Endothelial cell of umbilical vein (primary cell): ENCODE measurements around the gene HIC1. TPM values are rescaled to one million over a fixed set of nuclear protein-coding genes. Genes with fewer than 3 reads are reported as not detected.
A peak's percentile ranks its signal among the peaks of the same experiment; 100 is the strongest.

Experiments
- BruUV-seq: library from RNA; stranded (reverse); fragments of 400-500 nt; replicated peaks from 2 replicates; lab custom pipeline; 2021; lab: Mats Ljungman, UMichigan
- CTCF ChIA-PET: fragments of 300-600, 350-600 bp; sonication (Branson Sonifier 250); formaldehyde crosslinking; loops from one replicate; lab custom pipeline; 2021; ENCODE audit warnings: antibody characterized with exemption, inconsistent platforms; lab: Charles Lee
- POLR2A ChIA-PET: fragments of 300-600, 350-600 bp; sonication (Branson Sonifier 250); formaldehyde crosslinking; loops from one replicate; lab custom pipeline; 2021; ENCODE audit warnings: antibody characterized with exemption, inconsistent platforms; lab: Charles Lee
- DNase-seq: peaks from one replicate; pipeline ENCODE4 v3.0.0-alpha.2; 2011; ENCODE audit warnings: low read depth, low spot score
- FAIRE-seq: peaks from 2 replicates; lab custom pipeline; 2011; peaks lifted over from hg19 to GRCh38; lab: Jason Lieb, UNC
- H2AFZ ChIP-seq: 2 replicates; pipeline ENCODE4 v1.6.0; 2012; ENCODE audit warnings: low read depth, low read length, control low read depth, inconsistent platforms
- H3K27ac ChIP-seq: 2 replicates; pipeline ENCODE4 v1.5.1; 2011; ENCODE audit warnings: low read depth, mild to moderate bottlenecking, control low read depth, low read length, moderate library complexity; ENCODE audit not compliant: insufficient read depth
- H3K27me3 ChIP-seq, 2 experiments: 2 replicates each; pipeline versions ENCODE4 v1.6.0 to v1.6.1; 2011; ENCODE audit warnings: low read length in 2 of 2, mixed read lengths in 1 of 2; ENCODE audit not compliant: control insufficient read depth in 2 of 2, insufficient read depth in 2 of 2
- H3K36me3 ChIP-seq, 2 experiments: 2 replicates in 1 of 2; 3 replicates in 1 of 2; pipeline ENCODE4 v1.5.1; 2011; ENCODE audit warnings: low read length in 2 of 2, mild to moderate bottlenecking in 1 of 2, moderate library complexity in 1 of 2; ENCODE audit not compliant: control insufficient read depth in 2 of 2, insufficient read depth in 2 of 2; ENCODE audit errors: extremely low read depth in 1 of 2
- H3K4me1 ChIP-seq: 3 replicates; pipeline ENCODE4 v1.5.1; 2011; ENCODE audit warnings: mild to moderate bottlenecking, low read length; ENCODE audit not compliant: control insufficient read depth, insufficient read depth; ENCODE audit errors: extremely low read depth
- H3K4me2 ChIP-seq: 2 replicates; pipeline ENCODE4 v1.6.1; 2011; ENCODE audit warnings: low read length, control low read depth, mixed read lengths; ENCODE audit not compliant: insufficient read depth
- H3K4me3 ChIP-seq, 3 experiments: fragments of 200-600 bp in 1 of 3; sonication (generic), shearing (Covaris generic) in 1 of 3; replicated peaks in 1 of 3; 2 replicates each; pipeline ENCODE4 v1.5.1; 2011 to 2016; ENCODE audit warnings: control low read depth in 3 of 3, low read length in 3 of 3, mild to moderate bottlenecking in 2 of 3, inconsistent platforms in 1 of 3, low read depth in 1 of 3, moderate library complexity in 1 of 3; ENCODE audit not compliant: insufficient read depth in 1 of 3
- H3K79me2 ChIP-seq: 2 replicates; pipeline ENCODE4 v1.6.0; 2012; ENCODE audit warnings: low read length, inconsistent platforms; ENCODE audit not compliant: control insufficient read depth, insufficient read depth
- H3K9ac ChIP-seq: replicated peaks from 2 replicates; pipeline ENCODE3; 2011; ENCODE audit warnings: low read length, control low read depth; ENCODE audit not compliant: insufficient read depth; ENCODE audit errors: extremely low read depth
- H3K9me1 ChIP-seq: replicated peaks from 3 replicates; pipeline ENCODE4 v1.6.0; 2011; ENCODE audit warnings: mild to moderate bottlenecking, low read length; ENCODE audit not compliant: control insufficient read depth, insufficient read depth; ENCODE audit errors: extremely low read depth
- H3K9me3 ChIP-seq: replicated peaks from 2 replicates; pipeline ENCODE4 v1.5.1; 2012; ENCODE audit warnings: low read length, inconsistent platforms; ENCODE audit not compliant: control insufficient read depth, insufficient read depth
- H4K20me1 ChIP-seq: replicated peaks from 2 replicates; pipeline ENCODE3; 2011; ENCODE audit warnings: mild to moderate bottlenecking, low read length; ENCODE audit not compliant: control insufficient read depth, insufficient read depth; ENCODE audit errors: extremely low read depth
- EZH2 ChIP-seq: IDR thresholded peaks from 2 replicates; pipeline ENCODE4 v1.6.1; 2012; ENCODE audit warnings: borderline replicate concordance, low read depth, mild to moderate bottlenecking, moderate library complexity, low read length, inconsistent platforms; ENCODE audit not compliant: severe bottlenecking
- FOS ChIP-seq: IDR thresholded peaks from 2 replicates; pipeline ENCODE4 v1.6.1; 2011; ENCODE audit warnings: mild to moderate bottlenecking, low read length, moderate library complexity, borderline replicate concordance; ENCODE audit not compliant: insufficient read depth
- GATA2 ChIP-seq: IDR thresholded peaks from 2 replicates; pipeline ENCODE4 v1.7.0; 2011; ENCODE audit warnings: low read depth, mild to moderate bottlenecking, moderate library complexity, mixed read lengths, low read length; ENCODE audit not compliant: insufficient read length, insufficient read depth
- JUN ChIP-seq: IDR thresholded peaks from 2 replicates; pipeline ENCODE4 v1.6.1; 2011; ENCODE audit warnings: borderline replicate concordance, low read depth; ENCODE audit not compliant: insufficient read length, insufficient read depth
- MYC ChIP-seq: IDR thresholded peaks from one replicate; pipeline ENCODE4 v1.6.1; 2011; ENCODE audit warnings: mild to moderate bottlenecking, low read depth, low read length
- POLR2A ChIP-seq: IDR thresholded peaks from 2 replicates; pipeline ENCODE4 v1.6.1; 2012; ENCODE audit warnings: low read depth, mild to moderate bottlenecking, control low read depth, low read length
- POLR2AphosphoS5 ChIP-seq: IDR thresholded peaks from 2 replicates; pipeline ENCODE4 v1.6.1; 2012; ENCODE audit warnings: low read depth, mild to moderate bottlenecking, control low read depth, low read length, moderate library complexity; ENCODE audit not compliant: insufficient read depth
- dilution Hi-C: fragments of 300-500 bp; cut with MboI; formaldehyde crosslinking; loops from one replicate; pipeline ENCODE4 v1.15.0; 2019; ENCODE audit warnings: low sequenced_read_pairs; ENCODE audit not compliant: extremely low pct_ligation_motif_present
- intact Hi-C: fragments of 100-400 bp; cut with micrococcal nuclease; formaldehyde crosslinking; loops from one replicate; pipeline ENCODE4 v1.10.0; 2022
- polyA plus RNA-seq, 4 experiments: library from polyadenylated mRNA; depleted of rRNA in 3 of 4; stranded (reverse) in 3 of 4; unstranded in 1 of 4; fragments of >200 nt; gene quantifications; 2 replicates each; pipeline versions ENCODE4 v1.2.1 to v1.2.3, GENCODE V29; 2011 to 2012; ENCODE audit warnings: missing spikeins in 1 of 4
- total RNA-seq: library from RNA; stranded (reverse); gene quantifications from 2 replicates; pipeline ENCODE4 v1.2.3, GENCODE V29; 2021
- TF ChIP-seq, protein P1 (sequence below): IDR thresholded peaks from 2 replicates; pipeline ENCODE4 v1.6.1; 2011; ENCODE audit not compliant: insufficient read depth, insufficient read length
- TF ChIP-seq, protein P2 (sequence below), 2 donors: IDR thresholded peaks; 1 replicate in 1 of 2; 2 replicates in 1 of 2; pipeline ENCODE4 v1.5.1; 2011; ENCODE audit warnings: low read length in 2 of 2, mild to moderate bottlenecking in 2 of 2, moderate library complexity in 2 of 2, control low read depth in 1 of 2, inconsistent platforms in 1 of 2, low read depth in 1 of 2; ENCODE audit not compliant: insufficient read depth in 1 of 2; ENCODE audit errors: extremely low read depth in 1 of 2

Gene HIC1
- total and polyA plus RNA-seq, 2 donors (not counting 3 experiments of a cell fraction or from before 2014, with no cell fraction given): 18.2 to 35.5 TPM

DNA sequence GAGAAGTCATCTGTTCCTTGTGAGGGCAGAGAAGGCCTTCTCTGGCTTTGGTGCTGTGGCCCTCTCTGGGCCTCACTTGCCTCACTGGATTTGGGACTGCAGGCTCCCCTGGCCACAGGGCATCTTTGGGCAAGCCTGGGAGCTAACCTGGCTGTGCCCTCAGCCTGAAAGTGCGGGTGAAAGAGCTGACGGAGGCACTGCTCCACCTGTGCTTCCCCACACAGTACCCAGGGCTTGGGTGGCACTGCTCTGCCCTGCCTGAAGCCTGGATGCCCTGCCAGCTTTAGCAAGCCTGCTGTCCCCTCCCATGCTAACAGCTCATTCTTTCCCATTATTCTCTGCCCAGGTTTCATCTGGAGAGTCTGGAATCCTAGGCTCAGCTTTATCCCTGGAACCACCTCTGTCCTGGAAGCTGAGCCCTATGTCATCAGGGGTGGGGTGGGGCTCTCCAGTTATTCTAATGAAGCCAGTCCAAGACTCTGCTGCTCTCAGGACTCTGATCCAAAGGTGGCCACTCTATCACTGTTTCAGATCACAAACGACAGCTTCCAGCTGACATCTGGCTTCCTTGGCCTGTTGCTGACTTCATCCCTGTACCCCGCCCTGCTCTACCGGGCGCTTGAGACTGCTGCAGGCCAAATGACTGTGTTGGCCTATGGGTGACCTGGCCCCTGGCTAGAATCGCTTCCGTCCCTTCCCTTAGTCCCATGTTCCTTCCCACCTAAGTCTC is 29.3 kb downstream of the HIC1 start:
- DNase-seq (peak; percentile 60), FAIRE-seq (peak; percentile 87)
- Histone ChIP-seq H3K4me3 (no peak overlapping the region), H2AFZ (peak overlapping the region; percentile 3), H3K9ac (peak overlapping the region; percentile 54), H3K9me1 (no peaks in the 10 kb centered on the region), H4K20me1 (no peaks in the 10 kb centered on the region), H3K4me1 (peaks cover 53% of the 10 kb centered on the region), H3K4me2 (peak overlapping the region; percentile 35), H3K27me3 (no peaks in the 10 kb centered on the region), H3K79me2 (no peaks in the 10 kb centered on the region), H3K9me3 (no peaks in the 10 kb centered on the region), H3K36me3 (peaks cover 3 to 13% of the 10 kb centered on the region in 2 experiments), H3K27ac (peak overlapping the region; percentile 86)
- TF ChIP-seq GATA2 (peak; percentile 71), EZH2 (no peak)
- ChIA-PET CTCF (interaction anchor here (1.0 to 9.2 kb wide), 9 partner anchors 9 to 161 kb away, joined by 3 to 76 read pairs (median 6); partner anchors contain the start of gene HIC1), POLR2A (no interaction called here)
- intact Hi-C loops (no loop called here), dilution Hi-C loops (no loop called here)
- BruUV-seq: TSS peak; percentile 30

DNA sequence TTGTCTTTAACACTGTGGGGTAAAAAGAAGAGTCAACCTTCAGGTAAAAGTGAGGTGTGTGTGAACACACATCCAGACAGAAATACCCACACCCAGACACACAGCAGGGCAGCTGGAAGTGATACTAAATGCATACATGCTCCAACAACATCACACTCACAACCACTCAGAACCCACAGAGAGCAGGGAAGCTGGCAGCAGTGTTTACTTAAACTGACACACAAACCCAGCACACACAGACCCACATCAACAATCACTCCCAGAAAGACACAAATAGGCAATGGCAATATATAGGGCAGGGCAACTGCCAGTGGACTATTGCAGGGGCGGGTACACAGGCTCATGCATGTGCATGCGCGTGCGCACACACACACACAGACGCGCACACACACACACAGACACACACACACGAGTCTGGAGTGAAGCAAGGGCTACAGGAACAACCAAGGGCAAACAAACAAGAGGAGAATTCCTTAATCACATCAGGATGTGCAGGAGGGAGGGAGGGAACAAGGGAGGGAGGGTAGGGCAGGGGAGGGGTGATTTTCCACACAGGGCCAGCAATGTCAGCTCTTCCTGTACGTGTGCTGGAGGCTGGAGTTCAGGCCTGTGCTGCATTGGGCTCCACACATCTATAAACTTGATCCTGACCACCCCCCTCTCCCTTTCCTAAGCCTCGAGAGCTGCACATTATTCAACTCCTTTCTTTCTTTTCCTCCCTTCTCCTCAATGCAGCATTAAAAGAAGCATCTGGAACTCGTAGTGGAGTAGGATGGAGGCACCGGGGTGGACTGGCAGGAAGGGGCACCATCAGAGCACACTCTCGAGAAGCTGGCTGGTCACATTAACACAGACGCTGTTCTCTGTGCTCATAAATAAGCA is 30.1 kb downstream of the HIC1 start:
- H3K27ac ChIP-seq: peak overlapping the region; percentile 86
- intact Hi-C loops (loop anchor here (1.0 kb wide), 3 partner anchors 14 to 159 kb away; no protein-coding TSS in a partner anchor), dilution Hi-C loops (no loop called here)
- peak overlapping the region; percentile 3 for H2AFZ ChIP-seq
- CTCF ChIA-PET: interaction anchor here (1.0 to 9.2 kb wide), 15 partner anchors 10 to 160 kb away, joined by 3 to 76 read pairs (median 4); partner anchors contain the start of gene HIC1
- H4K20me1 ChIP-seq: no peaks in the 10 kb centered on the region
- BruUV-seq: no TSS peak
- FAIRE-seq (peak; percentile 90), DNase-seq (peak; percentile 98)
- H3K9me3 ChIP-seq: no peaks in the 10 kb centered on the region
- H3K27me3 ChIP-seq: no peaks in the 10 kb centered on the region
- no peaks in the 10 kb centered on the region for H3K9me1 ChIP-seq
- peaks cover 3 to 13% of the 10 kb centered on the region in 2 experiments for H3K36me3 ChIP-seq
- H3K9ac ChIP-seq: peak overlapping the region; percentile 54
- H3K4me1 ChIP-seq: peaks cover 60% of the 10 kb centered on the region
- POLR2A ChIA-PET: no interaction called here
- peak overlapping the region; percentile 35 for H3K4me2 ChIP-seq
- H3K4me3 ChIP-seq: no peak overlapping the region
- H3K79me2 ChIP-seq: no peaks in the 10 kb centered on the region
- TF ChIP-seq EZH2 (no peak), POLR2AphosphoS5 (peak; percentile 86), MYC (peak; percentile 44), POLR2A (no peak), GATA2 (no peak), FOS (no peak), JUN (no peak)
- TF ChIP-seq, protein P1, sequence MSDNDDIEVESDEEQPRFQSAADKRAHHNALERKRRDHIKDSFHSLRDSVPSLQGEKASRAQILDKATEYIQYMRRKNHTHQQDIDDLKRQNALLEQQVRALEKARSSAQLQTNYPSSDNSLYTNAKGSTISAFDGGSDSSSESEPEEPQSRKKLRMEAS: peak; percentile 31
- TF ChIP-seq, protein P2, sequence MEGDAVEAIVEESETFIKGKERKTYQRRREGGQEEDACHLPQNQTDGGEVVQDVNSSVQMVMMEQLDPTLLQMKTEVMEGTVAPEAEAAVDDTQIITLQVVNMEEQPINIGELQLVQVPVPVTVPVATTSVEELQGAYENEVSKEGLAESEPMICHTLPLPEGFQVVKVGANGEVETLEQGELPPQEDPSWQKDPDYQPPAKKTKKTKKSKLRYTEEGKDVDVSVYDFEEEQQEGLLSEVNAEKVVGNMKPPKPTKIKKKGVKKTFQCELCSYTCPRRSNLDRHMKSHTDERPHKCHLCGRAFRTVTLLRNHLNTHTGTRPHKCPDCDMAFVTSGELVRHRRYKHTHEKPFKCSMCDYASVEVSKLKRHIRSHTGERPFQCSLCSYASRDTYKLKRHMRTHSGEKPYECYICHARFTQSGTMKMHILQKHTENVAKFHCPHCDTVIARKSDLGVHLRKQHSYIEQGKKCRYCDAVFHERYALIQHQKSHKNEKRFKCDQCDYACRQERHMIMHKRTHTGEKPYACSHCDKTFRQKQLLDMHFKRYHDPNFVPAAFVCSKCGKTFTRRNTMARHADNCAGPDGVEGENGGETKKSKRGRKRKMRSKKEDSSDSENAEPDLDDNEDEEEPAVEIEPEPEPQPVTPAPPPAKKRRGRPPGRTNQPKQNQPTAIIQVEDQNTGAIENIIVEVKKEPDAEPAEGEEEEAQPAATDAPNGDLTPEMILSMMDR (IDR thresholded peaks at IDR 0.05; ENCODE audit: extremely low read depth in 1 of 2, insufficient read depth in 1 of 2, low read depth in 1 of 2, low read length in 2 of 2): no peak
